ENCODE results near the gene PCDHGB1.
A peak's percentile ranks its signal among the peaks of the same experiment; 100 is the strongest.
"Not testable (repeated sequence)": the region's sequence is repeated elsewhere in the genome, so short reads cannot be mapped to it uniquely, and the experiment has no call there.

PCDHGB1 gene

GRCh38 chr5:141346017-141346416 is 3.9 kb upstream of the PCDHGB1 start:
- DNase-seq (ENCODE audit: low read depth) = not testable (repeated sequence)

DNA sequence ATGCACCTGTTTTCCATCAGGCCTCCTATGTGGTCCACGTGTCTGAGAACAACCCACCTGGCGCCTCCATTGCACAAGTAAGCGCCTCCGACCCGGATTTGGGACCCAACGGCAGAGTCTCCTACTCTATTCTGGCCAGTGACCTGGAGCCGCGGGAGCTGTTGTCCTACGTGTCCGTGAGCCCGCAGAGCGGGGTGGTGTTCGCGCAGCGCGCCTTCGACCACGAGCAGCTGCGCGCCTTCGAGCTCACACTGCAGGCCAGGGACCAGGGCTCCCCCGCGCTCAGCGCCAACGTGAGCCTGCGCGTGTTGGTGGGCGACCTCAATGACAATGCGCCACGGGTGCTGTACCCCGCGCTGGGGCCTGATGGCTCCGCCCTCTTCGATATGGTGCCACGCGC is 1.7 kb downstream of the PCDHGB1 start:
- DNase-seq (ENCODE audit: low read depth) = no peak

DNA sequence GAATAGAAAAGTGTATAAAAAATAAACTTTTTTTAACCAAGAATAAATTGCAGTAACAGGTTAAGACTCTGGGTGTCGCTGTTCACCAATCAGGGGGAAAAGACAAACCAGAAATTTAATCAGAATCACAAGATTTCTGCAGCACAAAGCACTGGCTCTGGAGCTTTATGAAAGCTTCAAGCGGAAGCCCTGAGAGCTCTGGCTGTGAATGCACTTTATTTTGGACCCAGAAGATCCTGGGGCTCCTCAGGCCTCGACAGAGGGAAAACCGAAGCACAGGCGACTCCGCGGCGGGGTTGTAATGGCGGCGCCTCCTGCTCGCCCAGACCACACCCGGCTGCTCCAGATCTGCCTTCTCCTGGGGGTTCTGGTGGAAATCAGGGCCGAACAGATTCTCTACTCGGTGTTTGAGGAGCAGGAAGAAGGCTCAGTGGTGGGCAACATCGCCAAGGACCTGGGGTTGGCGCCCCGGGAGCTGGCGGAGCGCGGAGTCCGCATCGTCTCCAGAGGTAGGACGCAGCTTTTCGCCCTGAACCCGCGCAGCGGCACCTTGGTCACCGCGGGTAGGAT is 5.1 kb downstream of the PCDHGB1 start, which contains the start of gene PCDHGA4:
Gene PCDHGA4 (plus strand): TSS at position 122 of the 570 bp plus-strand sequence. CDS start 87 bp downstream, at position 209.
- DNase-seq (ENCODE audit: low read depth) = no peak

DNA sequence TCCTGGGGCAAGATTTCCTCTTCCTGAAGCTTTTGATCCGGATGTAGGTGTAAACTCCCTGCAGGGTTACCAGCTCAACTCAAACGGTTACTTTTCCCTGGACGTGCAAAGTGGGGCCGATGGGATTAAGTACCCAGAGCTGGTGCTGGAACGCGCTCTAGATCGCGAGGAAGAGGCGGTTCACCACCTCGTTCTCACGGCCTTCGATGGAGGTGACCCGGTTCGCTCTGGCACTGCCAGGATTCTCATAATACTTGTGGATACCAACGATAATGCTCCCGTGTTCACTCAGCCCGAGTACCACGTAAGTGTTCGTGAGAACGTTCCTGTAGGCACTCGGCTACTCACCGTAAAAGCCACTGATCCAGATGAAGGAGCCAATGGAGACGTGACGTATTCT is 5.7 kb downstream of the PCDHGB1 start:
- no peak for DNase-seq (ENCODE audit: low read depth)

DNA sequence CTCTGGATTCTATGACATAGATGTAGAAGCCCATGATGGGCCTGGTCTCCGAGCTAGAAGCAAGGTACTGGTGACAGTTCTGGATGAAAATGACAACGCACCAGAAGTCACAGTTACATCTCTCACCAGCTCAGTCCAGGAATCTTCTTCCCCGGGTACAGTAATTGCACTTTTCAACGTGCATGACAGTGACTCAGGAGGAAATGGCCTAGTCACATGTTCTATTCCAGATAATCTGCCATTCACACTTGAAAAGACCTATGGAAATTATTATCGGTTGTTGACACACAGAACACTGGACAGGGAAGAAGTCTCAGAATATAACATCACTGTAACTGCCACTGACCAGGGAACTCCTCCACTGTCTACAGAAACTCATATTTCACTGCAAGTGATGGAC is 6.2 kb downstream of the PCDHGB1 start:
- no peak for DNase-seq (ENCODE audit: low read depth)

DNA sequence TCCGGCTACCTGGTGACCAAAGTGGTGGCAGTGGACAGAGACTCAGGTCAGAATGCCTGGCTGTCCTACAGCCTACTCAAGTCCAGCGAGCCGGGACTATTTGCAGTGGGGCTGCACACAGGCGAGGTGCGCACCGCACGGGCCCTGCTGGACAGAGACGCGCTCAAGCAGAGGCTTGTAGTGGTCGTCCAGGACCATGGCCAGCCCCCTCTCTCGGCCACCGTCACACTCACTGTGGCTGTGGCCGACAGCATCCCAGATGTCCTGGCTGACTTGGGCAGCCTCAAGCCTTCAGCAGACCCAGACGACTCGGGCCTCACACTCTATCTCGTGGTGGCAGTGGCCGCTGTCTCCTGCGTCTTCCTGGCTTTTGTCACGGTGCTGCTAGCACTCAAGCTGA is 7.1 kb downstream of the PCDHGB1 start:
- no peak for DNase-seq (ENCODE audit: low read depth)

- no peak for DNase-seq (ENCODE audit: low read depth)
These were observed 10.0 kb downstream of the PCDHGB1 start, which contains the start of gene PCDHGB2 for GRCh38 chr5:141359790-141360426. Gene PCDHGB2 (plus strand): TSS chr5:141359994. CDS start chr5:141360136, 142 bp downstream.

DNA sequence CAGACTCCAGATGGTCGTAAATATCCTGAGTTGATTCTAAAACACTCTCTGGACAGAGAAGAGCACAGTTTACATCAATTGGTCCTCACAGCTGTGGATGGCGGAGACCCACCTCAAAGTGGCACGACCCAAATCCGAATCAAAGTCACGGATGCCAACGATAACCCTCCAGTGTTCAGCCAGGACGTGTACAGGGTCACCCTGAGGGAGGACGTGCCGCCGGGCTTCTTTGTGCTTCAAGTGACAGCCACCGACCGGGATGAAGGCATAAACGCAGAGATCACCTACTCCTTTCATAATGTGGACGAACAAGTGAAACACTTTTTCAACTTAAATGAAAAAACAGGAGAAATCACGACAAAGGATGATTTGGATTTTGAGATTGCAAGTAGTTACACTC is 10.8 kb downstream of the PCDHGB1 start:
- no peak for DNase-seq (ENCODE audit: low read depth)

GRCh38 chr5:141362719-141363118 is 12.8 kb downstream of the PCDHGB1 start:
- no peak for DNase-seq (ENCODE audit: low read depth)

DNA sequence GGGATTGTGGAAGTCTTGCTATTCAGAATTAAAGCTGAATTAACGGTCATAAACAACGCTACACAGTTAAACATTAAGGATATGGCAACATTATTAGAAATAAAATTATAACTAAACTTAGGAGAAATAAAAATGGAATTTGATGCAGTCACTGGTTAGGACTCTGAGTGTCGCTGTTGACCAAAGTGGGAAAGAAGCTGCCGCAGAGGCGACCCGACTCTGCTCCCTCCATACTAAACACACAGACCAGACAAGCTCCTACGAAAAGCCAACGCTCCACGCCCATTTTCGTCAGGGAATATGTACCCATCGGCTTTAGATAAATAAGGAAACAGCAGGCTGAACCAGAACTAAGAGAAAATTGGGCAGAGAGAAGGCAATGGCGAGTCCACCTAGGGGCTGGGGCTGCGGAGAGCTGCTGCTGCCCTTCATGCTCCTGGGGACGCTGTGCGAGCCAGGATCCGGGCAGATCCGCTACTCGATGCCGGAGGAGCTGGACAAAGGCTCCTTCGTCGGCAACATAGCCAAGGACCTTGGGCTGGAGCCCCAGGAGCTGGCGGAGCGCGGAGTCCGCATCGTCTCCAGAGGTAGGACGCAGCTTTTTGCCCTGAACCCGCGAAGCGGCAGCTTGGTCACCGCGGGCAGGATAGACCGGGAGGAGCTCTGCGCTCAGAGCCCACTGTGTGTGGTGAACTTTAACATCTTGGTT is 14.2 kb downstream of the PCDHGB1 start, which contains the start of gene PCDHGA5:
Gene PCDHGA5 (plus strand): TSS at position 211 of the 709 bp plus-strand sequence. CDS start 169 bp downstream, at position 380.
- no peak for DNase-seq (ENCODE audit: low read depth)

- DNase-seq (ENCODE audit: low read depth) = no peak
These were observed 16.4 kb downstream of the PCDHGB1 start for GRCh38 chr5:141366016-141366896.

GRCh38 chr5:141369994-141370848 is 20.3 kb downstream of the PCDHGB1 start, which contains the start of gene PCDHGB3:
Gene PCDHGB3 (plus strand): TSS chr5:141370242. CDS start chr5:141370395, 153 bp downstream.
- DNase-seq (ENCODE audit: low read depth) = peak; percentile 9

DNA sequence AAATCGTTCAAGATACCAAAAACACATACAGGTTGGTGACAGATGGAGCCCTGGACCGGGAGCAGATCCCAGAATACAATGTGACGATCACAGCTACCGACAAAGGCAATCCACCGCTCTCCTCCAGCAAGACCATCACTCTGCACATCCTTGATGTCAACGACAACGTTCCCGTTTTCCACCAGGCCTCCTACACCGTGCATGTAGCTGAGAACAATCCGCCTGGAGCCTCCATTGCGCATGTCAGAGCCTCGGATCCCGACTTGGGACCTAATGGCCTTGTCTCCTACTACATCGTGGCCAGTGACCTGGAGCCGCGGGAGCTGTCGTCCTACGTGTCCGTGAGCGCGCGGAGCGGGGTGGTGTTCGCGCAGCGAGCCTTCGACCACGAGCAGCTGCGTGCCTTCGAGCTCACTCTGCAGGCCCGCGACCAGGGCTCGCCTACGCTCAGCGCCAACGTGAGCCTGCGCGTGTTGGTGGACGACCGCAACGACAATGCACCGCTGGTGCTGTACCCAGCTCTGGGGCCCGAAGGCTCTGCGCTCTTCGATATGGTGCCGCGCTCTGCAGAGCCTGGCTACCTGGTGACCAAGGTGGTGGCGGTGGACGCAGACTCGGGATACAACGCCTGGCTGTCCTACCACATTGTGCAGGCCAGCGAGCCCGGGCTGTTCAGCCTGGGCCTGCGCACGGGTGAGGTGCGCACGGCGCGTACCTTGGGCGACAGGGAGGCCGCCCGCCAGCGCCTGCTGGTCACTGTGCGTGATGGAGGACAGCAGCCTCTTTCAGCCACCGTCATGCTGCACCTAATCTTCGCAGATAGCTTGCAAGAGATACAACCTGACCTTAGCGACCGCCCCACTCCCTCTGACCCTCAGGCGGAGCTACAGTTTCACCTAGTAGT is 21.9 kb downstream of the PCDHGB1 start:
- DNase-seq (ENCODE audit: low read depth) = no peak

GRCh38 chr5:141373673-141374317 is 23.9 kb downstream of the PCDHGB1 start, which contains the start of gene PCDHGA6:
Gene PCDHGA6 (plus strand): TSS chr5:141373891. CDS start chr5:141374084, 193 bp downstream.
- no peak for DNase-seq (ENCODE audit: low read depth)

DNA sequence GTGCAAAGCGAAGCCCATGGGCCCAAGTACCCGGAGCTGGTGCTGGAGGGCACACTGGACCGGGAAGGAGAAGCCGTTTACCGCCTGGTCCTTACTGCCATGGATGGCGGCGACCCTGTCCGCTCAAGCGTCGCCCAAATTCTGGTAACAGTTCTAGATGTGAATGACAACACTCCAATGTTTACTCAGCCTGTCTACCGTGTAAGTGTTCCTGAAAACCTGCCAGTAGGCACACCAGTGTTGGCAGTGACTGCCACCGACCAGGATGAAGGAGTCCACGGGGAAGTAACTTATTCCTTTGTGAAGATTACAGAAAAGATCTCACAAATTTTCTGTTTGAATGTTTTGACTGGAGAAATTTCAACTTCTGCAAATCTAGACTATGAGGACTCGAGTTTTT is 24.7 kb downstream of the PCDHGB1 start:
- no peak for DNase-seq (ENCODE audit: low read depth)

- DNase-seq (ENCODE audit: low read depth) = not testable (repeated sequence)
These were observed 25.7 kb downstream of the PCDHGB1 start for GRCh38 chr5:141375444-141376155.

- DNase-seq (ENCODE audit: low read depth) = no peak
These were observed 32.8 kb downstream of the PCDHGB1 start, which contains the start of gene PCDHGA7 for GRCh38 chr5:141382469-141383294. Gene PCDHGA7 (plus strand): TSS chr5:141382742. CDS start chr5:141382900, 158 bp downstream.

Data from stimulated activated CD4-positive, alpha-beta T cell treated with anti-CD3 and anti-CD28 coated beads, Interleukin-2, amount 100 ng/mL, for 4 hours (primary cell).